EH (cell line): ENCODE data around the gene MAN2A2.

Source experiments
- DNase-seq: peaks from one replicate; pipeline ENCODE4 v3.0.0-alpha.2; 2015; ENCODE audit warnings: low read depth

Gene MAN2A2

DNA sequence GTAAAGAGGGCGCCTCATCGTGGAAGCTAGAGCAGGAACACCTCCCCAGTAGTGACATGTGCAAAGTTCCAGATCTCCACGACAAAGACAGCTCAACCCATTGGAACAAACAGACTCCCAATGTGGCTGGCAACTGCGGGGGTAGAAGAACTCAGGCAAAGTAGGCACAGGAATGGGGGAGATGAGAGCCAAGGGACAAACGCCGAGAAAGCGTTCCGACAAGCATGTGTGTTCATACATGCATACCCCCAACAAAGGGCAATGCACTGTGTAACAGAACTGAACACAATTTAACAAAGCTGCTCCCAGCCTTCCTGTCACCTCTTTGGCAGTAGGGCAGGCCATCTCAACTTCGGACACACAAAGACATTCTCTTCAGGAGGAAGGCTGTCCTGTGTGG is 63.2 kb downstream of the MAN2A2 start:
- DNase-seq: no peak

DNA sequence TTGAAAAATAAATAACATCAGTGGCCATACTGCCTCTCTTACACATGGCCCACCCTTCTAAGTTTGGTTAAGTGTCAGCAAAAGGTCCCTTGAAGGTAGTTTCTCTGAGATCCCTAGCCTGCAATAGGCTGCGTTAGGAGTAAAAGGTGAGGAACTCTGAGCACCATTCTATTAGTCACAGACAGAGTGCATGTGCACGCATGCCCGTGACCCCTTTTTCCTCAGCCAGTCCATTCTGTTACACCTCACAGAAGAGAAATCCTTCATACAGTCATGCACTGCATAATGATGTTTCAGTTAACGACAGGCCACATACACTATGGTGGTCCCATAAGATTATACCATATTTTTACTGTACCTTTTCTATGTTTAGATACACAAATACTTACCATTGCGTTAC is 64.1 kb downstream of the MAN2A2 start:
- no peak for DNase-seq

DNA sequence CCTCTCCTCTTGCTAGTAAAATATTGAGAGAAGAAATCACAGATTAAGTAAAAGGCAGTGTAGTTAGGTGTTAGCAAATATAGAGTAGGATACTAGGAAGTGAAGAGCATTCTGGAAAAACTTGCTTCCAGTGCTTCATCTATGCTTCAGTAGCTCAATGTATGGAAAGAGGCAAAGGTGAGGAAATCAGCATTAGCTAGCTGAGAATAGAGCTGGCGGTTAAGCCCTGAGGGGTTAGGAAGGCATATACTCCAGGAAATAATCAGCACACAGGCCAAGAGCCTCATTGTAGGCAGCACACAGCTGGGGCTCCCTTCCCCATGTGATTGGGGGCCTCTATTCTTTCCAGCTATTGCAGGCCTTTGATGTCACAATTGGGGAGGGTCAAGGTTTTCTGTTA is 65.3 kb downstream of the MAN2A2 start:
- DNase-seq: no peak

DNA sequence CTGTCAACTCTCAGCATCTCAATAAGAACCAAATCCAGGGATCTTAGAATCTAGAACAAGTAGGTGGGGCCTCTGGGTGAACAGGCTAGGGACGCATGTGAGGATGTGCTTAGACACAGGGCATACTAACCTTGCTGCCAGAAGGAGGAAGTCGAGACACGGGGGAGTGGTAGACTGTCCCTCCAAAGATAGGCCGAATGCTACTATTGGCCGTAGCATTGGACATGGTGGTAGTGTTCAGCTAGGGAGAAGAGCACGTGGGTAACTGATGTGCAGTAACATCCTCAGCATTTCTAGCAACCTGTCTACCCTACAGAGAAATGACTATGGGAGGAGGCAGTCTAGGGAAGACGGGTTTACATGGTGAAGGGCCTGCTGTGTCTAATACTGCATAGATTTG is 67.2 kb downstream of the MAN2A2 start:
- DNase-seq: no peak

DNA sequence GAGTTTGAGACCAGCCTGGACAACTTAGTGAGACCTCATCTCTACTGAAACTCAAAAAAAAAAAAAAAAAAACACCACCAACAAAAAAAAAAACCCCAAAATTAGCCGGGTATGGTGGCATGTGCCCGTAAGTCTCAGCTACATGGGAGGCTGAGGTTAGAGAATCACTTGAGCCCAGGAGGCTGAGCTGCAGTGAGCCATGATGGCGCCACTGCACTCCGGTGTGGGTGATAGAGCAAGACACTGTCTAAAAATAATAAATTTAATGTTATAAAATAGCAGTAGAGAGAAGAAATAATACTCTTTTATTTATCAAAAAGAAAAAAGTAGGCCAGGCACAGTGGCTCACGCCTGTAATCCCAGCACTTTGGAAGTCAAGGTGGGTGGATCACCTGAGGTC is 69.0 kb downstream of the MAN2A2 start:
- DNase-seq: no peak
